ENCODE data around the gene U2AF1L4.

DNA sequence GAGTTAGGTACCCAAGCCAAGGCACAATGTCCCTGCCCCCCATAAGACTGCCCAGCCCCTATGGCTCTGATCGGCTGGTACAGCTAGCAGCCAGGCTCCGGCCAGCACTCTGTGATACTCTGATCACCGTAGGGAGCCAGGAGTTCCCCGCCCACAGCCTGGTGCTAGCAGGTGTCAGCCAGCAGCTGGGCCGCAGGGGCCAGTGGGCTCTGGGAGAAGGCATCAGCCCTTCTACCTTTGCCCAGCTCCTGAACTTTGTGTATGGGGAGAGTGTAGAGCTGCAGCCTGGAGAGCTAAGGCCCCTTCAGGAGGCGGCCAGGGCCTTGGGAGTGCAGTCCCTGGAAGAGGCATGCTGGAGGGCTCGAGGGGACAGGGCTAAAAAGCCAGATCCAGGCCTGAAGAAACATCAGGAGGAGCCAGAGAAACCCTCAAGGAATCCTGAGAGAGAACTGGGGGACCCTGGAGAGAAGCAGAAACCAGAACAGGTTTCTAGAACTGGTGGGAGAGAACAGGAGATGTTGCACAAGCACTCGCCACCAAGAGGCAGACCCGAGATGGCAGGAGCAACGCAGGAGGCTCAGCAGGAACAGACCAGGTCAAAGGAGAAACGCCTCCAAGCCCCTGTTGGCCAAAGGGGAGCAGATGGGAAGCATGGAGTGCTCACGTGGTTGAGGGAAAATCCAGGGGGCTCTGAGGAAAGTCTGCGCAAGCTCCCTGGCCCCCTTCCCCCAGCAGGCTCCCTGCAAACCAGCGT lies 30.4 kb downstream of the U2AF1L4 start:
- TF ChIP-seq EP300 (conservative IDR thresholded peaks at IDR 0.05; ENCODE audit: poor library complexity, severe bottlenecking), result no peak
- TF ChIP-seq SMC3 (conservative IDR thresholded peaks at IDR 0.05; ENCODE audit: poor library complexity), result no peak
- TF ChIP-seq CTCF (IDR thresholded peaks at IDR 0.05; ENCODE audit: poor library complexity, severe bottlenecking), result peak; percentile 19
- TF ChIP-seq EZH2 (IDR thresholded peaks at IDR 0.05; ENCODE audit: borderline replicate concordance, insufficient read depth, low read length, poor library complexity, severe bottlenecking), result no peak
- no peak for TF ChIP-seq RAD21 (conservative IDR thresholded peaks at IDR 0.05)
- TF ChIP-seq, protein P1, sequence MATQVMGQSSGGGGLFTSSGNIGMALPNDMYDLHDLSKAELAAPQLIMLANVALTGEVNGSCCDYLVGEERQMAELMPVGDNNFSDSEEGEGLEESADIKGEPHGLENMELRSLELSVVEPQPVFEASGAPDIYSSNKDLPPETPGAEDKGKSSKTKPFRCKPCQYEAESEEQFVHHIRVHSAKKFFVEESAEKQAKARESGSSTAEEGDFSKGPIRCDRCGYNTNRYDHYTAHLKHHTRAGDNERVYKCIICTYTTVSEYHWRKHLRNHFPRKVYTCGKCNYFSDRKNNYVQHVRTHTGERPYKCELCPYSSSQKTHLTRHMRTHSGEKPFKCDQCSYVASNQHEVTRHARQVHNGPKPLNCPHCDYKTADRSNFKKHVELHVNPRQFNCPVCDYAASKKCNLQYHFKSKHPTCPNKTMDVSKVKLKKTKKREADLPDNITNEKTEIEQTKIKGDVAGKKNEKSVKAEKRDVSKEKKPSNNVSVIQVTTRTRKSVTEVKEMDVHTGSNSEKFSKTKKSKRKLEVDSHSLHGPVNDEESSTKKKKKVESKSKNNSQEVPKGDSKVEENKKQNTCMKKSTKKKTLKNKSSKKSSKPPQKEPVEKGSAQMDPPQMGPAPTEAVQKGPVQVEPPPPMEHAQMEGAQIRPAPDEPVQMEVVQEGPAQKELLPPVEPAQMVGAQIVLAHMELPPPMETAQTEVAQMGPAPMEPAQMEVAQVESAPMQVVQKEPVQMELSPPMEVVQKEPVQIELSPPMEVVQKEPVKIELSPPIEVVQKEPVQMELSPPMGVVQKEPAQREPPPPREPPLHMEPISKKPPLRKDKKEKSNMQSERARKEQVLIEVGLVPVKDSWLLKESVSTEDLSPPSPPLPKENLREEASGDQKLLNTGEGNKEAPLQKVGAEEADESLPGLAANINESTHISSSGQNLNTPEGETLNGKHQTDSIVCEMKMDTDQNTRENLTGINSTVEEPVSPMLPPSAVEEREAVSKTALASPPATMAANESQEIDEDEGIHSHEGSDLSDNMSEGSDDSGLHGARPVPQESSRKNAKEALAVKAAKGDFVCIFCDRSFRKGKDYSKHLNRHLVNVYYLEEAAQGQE (IDR thresholded peaks at IDR 0.05; ENCODE audit: borderline replicate concordance), result no peak
